DND-41 (cell line): ENCODE measurements around the gene FADD.

Source experiments
- CTCF ChIP-seq: IDR thresholded peaks from 2 replicates; pipeline ENCODE4 v1.5.1; 2012; ENCODE audit warnings: borderline replicate concordance, low read length, moderate library complexity, mild to moderate bottlenecking; ENCODE audit not compliant: poor library complexity, severe bottlenecking; ENCODE audit errors: extremely low read depth
- EZH2 ChIP-seq: IDR thresholded peaks from 3 replicates; pipeline ENCODE4 v1.6.1; 2012; ENCODE audit warnings: borderline replicate concordance, low read depth, mild to moderate bottlenecking, moderate library complexity, low read length, inconsistent platforms; ENCODE audit not compliant: severe bottlenecking

- TF ChIP-seq CTCF = no peak
- TF ChIP-seq EZH2 = no peak
These were observed 6.4 kb downstream of the FADD start for GRCh38 chr11:70209391-70209912.
